PFSK-1 (cell line): ENCODE results near the gene FOXA2.

ENCODE experiments used
- FOXP2 ChIP-seq: optimal IDR thresholded peaks from 2 replicates; pipeline ENCODE3; 2011; ENCODE audit warnings: borderline replicate concordance, control low read depth, inconsistent platforms; ENCODE audit not compliant: insufficient read depth; ENCODE audit errors: extremely low read length, extremely low read depth
- POLR2AphosphoS5 ChIP-seq: IDR thresholded peaks from 2 replicates; pipeline ENCODE4 v1.6.1; 2012; ENCODE audit warnings: low read depth, mild to moderate bottlenecking, control low read depth, low read length, moderate library complexity
- REST ChIP-seq, 2 experiments: IDR thresholded peaks; 2 replicates each; pipeline versions ENCODE4 v1.6.1 to v1.8.0; 2011 to 2012; ENCODE audit warnings: low read depth in 2 of 2, low read length in 2 of 2, control low read depth in 1 of 2, inconsistent platforms in 1 of 2, mild to moderate bottlenecking in 1 of 2, moderate library complexity in 1 of 2; ENCODE audit not compliant: insufficient read depth in 1 of 2
- SIN3A ChIP-seq: IDR thresholded peaks from 2 replicates; pipeline ENCODE4 v1.6.1; 2012; ENCODE audit warnings: mild to moderate bottlenecking, low read length, moderate library complexity, borderline replicate concordance; ENCODE audit not compliant: insufficient read depth
- TAF1 ChIP-seq: IDR thresholded peaks from 2 replicates; pipeline ENCODE4 v1.6.1; 2012; ENCODE audit warnings: low read length, control low read depth, borderline replicate concordance; ENCODE audit not compliant: insufficient read depth

Gene FOXA2

GRCh38 chr20:22568872-22569344 is 15.5 kb downstream of the FOXA2 start:
- no peak for TF ChIP-seq TAF1
- TF ChIP-seq POLR2AphosphoS5, result no peak
- TF ChIP-seq REST (IDR thresholded peaks at IDR 0.05; ENCODE audit: insufficient read depth in 1 of 2, low read depth in 2 of 2, low read length in 2 of 2), result no peak
- no peak for TF ChIP-seq FOXP2
- no peak for TF ChIP-seq SIN3A

- TF ChIP-seq SIN3A, result no peak
These were observed 16.2 kb downstream of the FOXA2 start for GRCh38 chr20:22567944-22568871.

GRCh38 chr20:22566876-22567658 is 17.3 kb downstream of the FOXA2 start:
- TF ChIP-seq SIN3A (no peak), POLR2AphosphoS5 (no peak), TAF1 (no peak), FOXP2 (no peak), REST (IDR thresholded peaks at IDR 0.05; ENCODE audit: insufficient read depth in 1 of 2, low read depth in 2 of 2, low read length in 2 of 2) (no peak)

GRCh38 chr20:22563062-22563965 is 21.1 kb downstream of the FOXA2 start:
- TF ChIP-seq TAF1, result no peak
- no peak for TF ChIP-seq FOXP2
- TF ChIP-seq REST (IDR thresholded peaks at IDR 0.05; ENCODE audit: insufficient read depth in 1 of 2, low read depth in 2 of 2, low read length in 2 of 2), result no peak
- TF ChIP-seq POLR2AphosphoS5, result no peak
- TF ChIP-seq SIN3A, result no peak

GRCh38 chr20:22562620-22563019 is 21.8 kb downstream of the FOXA2 start:
- no peak for TF ChIP-seq REST (IDR thresholded peaks at IDR 0.05; ENCODE audit: insufficient read depth in 1 of 2, low read depth in 2 of 2, low read length in 2 of 2)
- TF ChIP-seq POLR2AphosphoS5, result no peak
- TF ChIP-seq FOXP2, result no peak
- TF ChIP-seq SIN3A, result no peak
- no peak for TF ChIP-seq TAF1
